CD14-positive monocyte (primary cell): ENCODE results near the gene CDC123. TPM values are rescaled to one million over a fixed set of nuclear protein-coding genes. Genes with fewer than 3 reads are reported as not detected.
A peak's percentile ranks its signal among the peaks of the same experiment; 100 is the strongest.

Experiments used
- DNase-seq, 3 donors: peaks; one replicate each; pipeline ENCODE4 v3.0.0-alpha.2; 2011 to 2022
- H2AFZ ChIP-seq: 2 replicates; pipeline ENCODE4 v1.6.0; 2012; ENCODE audit warnings: mild to moderate bottlenecking, low read depth, low read length, inconsistent platforms; ENCODE audit not compliant: insufficient read depth, poor library complexity, severe bottlenecking
- H3K27ac ChIP-seq, 2 donors: 1 replicate in 1 of 2; 2 replicates in 1 of 2; pipeline ENCODE4 v1.5.1; 2012 to 2013; ENCODE audit warnings: low read length in 2 of 2, control low read depth in 1 of 2, inconsistent platforms in 1 of 2, low read depth in 1 of 2, mild to moderate bottlenecking in 1 of 2
- H3K27me3 ChIP-seq, 2 donors: one replicate each; pipeline versions ENCODE4 v1.6.0 to v1.6.1; 2011 to 2013; ENCODE audit warnings: low read length in 2 of 2; ENCODE audit not compliant: control insufficient read depth in 2 of 2, insufficient read depth in 2 of 2
- H3K36me3 ChIP-seq, 2 donors: replicated peaks in 1 of 2; 1 replicate in 1 of 2; 2 replicates in 1 of 2; pipeline versions ENCODE4 v1.5.1 to v1.6.1; 2012 to 2013; ENCODE audit warnings: low read length in 2 of 2, control low read depth in 1 of 2, inconsistent platforms in 1 of 2, mild to moderate bottlenecking in 1 of 2; ENCODE audit not compliant: insufficient read depth in 2 of 2, control insufficient read depth in 1 of 2
- H3K4me1 ChIP-seq, 2 donors: 1 replicate in 1 of 2; 2 replicates in 1 of 2; pipeline versions ENCODE4 v1.5.1 to v1.6.1; 2012 to 2013; ENCODE audit warnings: low read length in 2 of 2, control low read depth in 1 of 2, inconsistent platforms in 1 of 2, mild to moderate bottlenecking in 1 of 2, moderate library complexity in 1 of 2; ENCODE audit not compliant: insufficient read depth in 2 of 2, control insufficient read depth in 1 of 2
- H3K4me2 ChIP-seq: replicated peaks from 2 replicates; pipeline ENCODE3; 2012; ENCODE audit warnings: low read length, moderate library complexity, mild to moderate bottlenecking; ENCODE audit not compliant: poor library complexity, severe bottlenecking; ENCODE audit errors: extremely low read depth
- H3K4me3 ChIP-seq, 3 experiments: fragments of 200-600 bp in 1 of 3; sonication (generic) in 1 of 3; replicated peaks in 1 of 3; 1 replicate in 2 of 3; 2 replicates in 1 of 3; pipeline ENCODE4 v1.5.1; 2011 to 2013; ENCODE audit warnings: low read length in 3 of 3, mild to moderate bottlenecking in 3 of 3, control low read depth in 2 of 3, low read depth in 2 of 3, inconsistent platforms in 1 of 3, moderate library complexity in 1 of 3
- H3K79me2 ChIP-seq: 2 replicates; pipeline ENCODE4 v1.6.0; 2012; ENCODE audit warnings: mild to moderate bottlenecking, control low read depth, inconsistent platforms, low read length, moderate library complexity; ENCODE audit not compliant: insufficient read depth
- H3K9ac ChIP-seq: 2 replicates; pipeline ENCODE4 v1.6.0; 2017; ENCODE audit warnings: low read length, mild to moderate bottlenecking; ENCODE audit not compliant: insufficient read depth, poor library complexity, severe bottlenecking
- H3K9me3 ChIP-seq, 2 donors: replicated peaks in 1 of 2; 1 replicate in 1 of 2; 2 replicates in 1 of 2; pipeline versions ENCODE4 v1.5.1 to v1.6.1; 2012 to 2013; ENCODE audit warnings: low read length in 2 of 2, control low read depth in 1 of 2; ENCODE audit not compliant: control insufficient read depth in 1 of 2, insufficient read depth in 1 of 2
- H4K20me1 ChIP-seq: 2 replicates; pipeline ENCODE4 v1.6.0; 2012; ENCODE audit warnings: mild to moderate bottlenecking, low read length, control low read depth, moderate library complexity; ENCODE audit not compliant: insufficient read depth
- H3K27ac Mint-ChIP-seq, 7 donors: one replicate each; pipeline ENCODE4 v1.8.0; 2020; ENCODE audit warnings: mild to moderate bottlenecking in 7 of 7, mixed read lengths in 7 of 7, moderate library complexity in 6 of 7, inconsistent platforms in 2 of 7
- H3K27me3 Mint-ChIP-seq, 3 donors: one replicate each; pipeline ENCODE4 v1.8.0; 2021 to 2022; ENCODE audit warnings: low read depth in 3 of 3, mild to moderate bottlenecking in 3 of 3, mixed read lengths in 3 of 3, moderate library complexity in 3 of 3, inconsistent platforms in 1 of 3
- H3K36me3 Mint-ChIP-seq, 2 donors: one replicate each; pipeline ENCODE4 v1.8.0; 2020; ENCODE audit warnings: mixed read lengths in 2 of 2, inconsistent platforms in 1 of 2, mild to moderate bottlenecking in 1 of 2
- H3K4me1 Mint-ChIP-seq: one replicate; pipeline ENCODE4 v1.8.0; 2020; ENCODE audit warnings: mild to moderate bottlenecking, mixed read lengths
- H3K4me3 Mint-ChIP-seq, 2 donors: one replicate each; pipeline ENCODE4 v1.8.0; 2020; ENCODE audit warnings: mild to moderate bottlenecking in 2 of 2, mixed read lengths in 2 of 2, moderate library complexity in 1 of 2
- H3K9me3 Mint-ChIP-seq, 7 donors: one replicate each; pipeline ENCODE4 v1.8.0; 2020 to 2022; ENCODE audit warnings: mixed read lengths in 7 of 7, mild to moderate bottlenecking in 6 of 7, moderate library complexity in 6 of 7, inconsistent platforms in 2 of 7
- CTCF ChIP-seq: fragments of 200-600 bp; IDR thresholded peaks from one replicate; pipeline ENCODE4 v1.8.0; 2022; ENCODE audit warnings: antibody characterized with exemption, mild to moderate bottlenecking
- WGBS: methylation state at CpG from one replicate; pipeline ENCODE4 v1.1.5; 2013; ENCODE audit warnings: missing lambda C conversion rate; ENCODE audit not compliant: insufficient coverage; 5-methylcytosine and 5-hydroxymethylcytosine counted together
- intact Hi-C, 2 donors: fragments of 100-400 bp; cut with micrococcal nuclease; formaldehyde crosslinking; loops; one replicate each; pipeline versions ENCODE4 v1.15.0 to v1.15.1; 2023
- polyA plus RNA-seq, 3 donors: library from polyadenylated mRNA; depleted of rRNA in 1 of 3; unstranded in 2 of 3; stranded (reverse) in 1 of 3; fragments of 300-500 nt in 2 of 3; fragments of >200 nt in 1 of 3; fragmentation: Illumina TruSeq in 2 of 3; gene quantifications; 1 replicate in 2 of 3; 2 replicates in 1 of 3; pipeline ENCODE4 v1.2.3, GENCODE V29; 2012 to 2021

The CDC123 gene
- polyA plus RNA-seq, 3 donors = 38.2 to 78.7 (median 76.0) TPM

GRCh38 chr10:12213621-12214020 is 17.6 kb downstream of the CDC123 start:
- Histone ChIP-seq H3K4me2 (no peak overlapping the region), H2AFZ (no peak overlapping the region), H3K79me2 (peaks cover 31% of the 10 kb centered on the region), H3K27ac (no peak overlapping the region), H4K20me1 (peaks cover 13% of the 10 kb centered on the region), H3K4me3 (no peak overlapping the region), H3K9ac (no peak overlapping the region), H3K9me3 (no peaks in the 10 kb centered on the region), H3K4me1 (peaks cover 3 to 6% of the 10 kb centered on the region in 2 donors), H3K36me3 (peaks cover 54 to 80% of the 10 kb centered on the region in 2 donors), H3K27me3 (no peaks in the 10 kb centered on the region)
- Mint-ChIP-seq H3K27ac (no peak overlapping the region), H3K4me1 (peaks cover 12% of the 10 kb centered on the region), H3K36me3 (peaks cover 53 to 70% of the 10 kb centered on the region in 2 donors), H3K27me3 (no peaks in the 10 kb centered on the region), H3K4me3 (no peak overlapping the region), H3K9me3 (no peaks in the 10 kb centered on the region)
- no peak for TF ChIP-seq CTCF
- intact Hi-C loops = no loop called here
- no CpG with 5 or more reads among the region's 3 CpGs for WGBS
- no peak for DNase-seq

- no peak for DNase-seq
- Histone ChIP-seq H4K20me1 (peaks cover 12% of the 10 kb centered on the region), H3K9ac (no peak overlapping the region), H3K9me3 (no peaks in the 10 kb centered on the region), H2AFZ (no peak overlapping the region), H3K4me3 (no peak overlapping the region), H3K27me3 (no peaks in the 10 kb centered on the region), H3K4me2 (no peak overlapping the region), H3K79me2 (peaks cover 29% of the 10 kb centered on the region), H3K4me1 (peaks cover 7 to 11% of the 10 kb centered on the region in 2 donors), H3K27ac (peak overlapping the region in 1 of 2 donors; percentile 73), H3K36me3 (peaks cover 50 to 80% of the 10 kb centered on the region in 2 donors)
- Mint-ChIP-seq H3K4me1 (peaks cover 17% of the 10 kb centered on the region), H3K4me3 (no peak overlapping the region), H3K27me3 (no peaks in the 10 kb centered on the region), H3K27ac (peak overlapping the region in 3 of 7 donors; percentile 2 to 62 (median 23)), H3K9me3 (no peaks in the 10 kb centered on the region), H3K36me3 (peaks cover 53 to 70% of the 10 kb centered on the region in 2 donors)
- intact Hi-C loops = no loop called here
- no peak for TF ChIP-seq CTCF
- 37% methylated on average over 2 of the region's 4 CpGs for WGBS
Observed at GRCh38 chr10:12214093-12214492, 18.1 kb downstream of the CDC123 start.
